LNCaP clone FGC (cell line): ENCODE data around the gene PSMB2.

ENCODE experiments used
- DNase-seq: peaks from one replicate; pipeline ENCODE4 v3.0.0-alpha.2; 2011; ENCODE audit warnings: low read depth
- H3K4me3 ChIP-seq: 2 replicates; pipeline ENCODE4 v1.5.1; 2011; ENCODE audit warnings: mild to moderate bottlenecking, low read depth, low read length, control low read depth
- TF ChIP-seq, protein P1 (sequence below): IDR thresholded peaks from 2 replicates; pipeline ENCODE4 v1.5.1; 2012; ENCODE audit warnings: mild to moderate bottlenecking; ENCODE audit not compliant: control insufficient read depth, insufficient read depth; ENCODE audit errors: extremely low read depth

Gene PSMB2

DNA sequence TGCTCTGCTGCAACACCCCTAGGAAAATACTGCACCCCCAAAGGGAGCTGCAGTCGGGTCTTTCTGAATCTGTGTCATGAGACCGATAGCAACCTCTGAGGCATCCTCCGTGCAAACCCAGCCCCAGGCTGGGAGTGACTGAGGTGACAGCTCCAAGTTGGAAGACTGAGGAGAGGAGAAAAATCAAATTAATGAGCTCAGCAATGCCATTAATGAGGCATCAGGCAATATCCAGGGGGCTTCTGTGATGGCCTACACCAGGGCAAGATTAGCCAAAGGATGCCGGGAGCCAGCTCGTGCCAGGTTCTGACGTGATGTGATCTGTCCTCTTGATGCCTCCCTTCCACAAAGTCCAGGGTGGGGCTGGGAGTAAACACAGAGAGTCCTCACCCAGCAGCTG is 30.8 kb upstream of the PSMB2 start:
- H3K4me3 ChIP-seq = no peak overlapping the region
- no peak for DNase-seq

DNA sequence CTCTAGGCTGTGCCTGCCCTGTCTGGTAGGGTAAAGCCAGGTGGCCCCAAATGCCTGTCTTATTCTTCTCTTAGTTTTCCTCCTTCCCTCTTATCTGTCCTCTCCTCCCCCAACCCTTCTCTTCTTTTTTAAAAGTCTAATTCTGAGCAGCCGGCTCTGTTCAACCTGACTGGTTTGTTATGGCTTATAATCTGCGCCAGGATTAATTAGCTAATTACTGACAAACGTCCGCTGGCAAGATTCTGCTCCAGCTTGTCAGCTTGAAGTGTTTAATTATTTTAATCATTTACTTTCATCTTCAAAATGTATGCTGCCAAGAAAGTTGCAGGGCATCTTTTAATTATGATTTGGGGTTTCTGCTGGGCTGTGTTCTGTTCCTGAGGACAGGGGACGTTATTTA is 27.2 kb upstream of the PSMB2 start:
- H3K4me3 ChIP-seq = no peak overlapping the region
- DNase-seq = no peak
- TF ChIP-seq, protein P1, sequence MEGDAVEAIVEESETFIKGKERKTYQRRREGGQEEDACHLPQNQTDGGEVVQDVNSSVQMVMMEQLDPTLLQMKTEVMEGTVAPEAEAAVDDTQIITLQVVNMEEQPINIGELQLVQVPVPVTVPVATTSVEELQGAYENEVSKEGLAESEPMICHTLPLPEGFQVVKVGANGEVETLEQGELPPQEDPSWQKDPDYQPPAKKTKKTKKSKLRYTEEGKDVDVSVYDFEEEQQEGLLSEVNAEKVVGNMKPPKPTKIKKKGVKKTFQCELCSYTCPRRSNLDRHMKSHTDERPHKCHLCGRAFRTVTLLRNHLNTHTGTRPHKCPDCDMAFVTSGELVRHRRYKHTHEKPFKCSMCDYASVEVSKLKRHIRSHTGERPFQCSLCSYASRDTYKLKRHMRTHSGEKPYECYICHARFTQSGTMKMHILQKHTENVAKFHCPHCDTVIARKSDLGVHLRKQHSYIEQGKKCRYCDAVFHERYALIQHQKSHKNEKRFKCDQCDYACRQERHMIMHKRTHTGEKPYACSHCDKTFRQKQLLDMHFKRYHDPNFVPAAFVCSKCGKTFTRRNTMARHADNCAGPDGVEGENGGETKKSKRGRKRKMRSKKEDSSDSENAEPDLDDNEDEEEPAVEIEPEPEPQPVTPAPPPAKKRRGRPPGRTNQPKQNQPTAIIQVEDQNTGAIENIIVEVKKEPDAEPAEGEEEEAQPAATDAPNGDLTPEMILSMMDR = no peak

More for the DNA sequence above, 30.8 kb upstream of the PSMB2 start:
- TF ChIP-seq, protein P1 = no peak

DNA sequence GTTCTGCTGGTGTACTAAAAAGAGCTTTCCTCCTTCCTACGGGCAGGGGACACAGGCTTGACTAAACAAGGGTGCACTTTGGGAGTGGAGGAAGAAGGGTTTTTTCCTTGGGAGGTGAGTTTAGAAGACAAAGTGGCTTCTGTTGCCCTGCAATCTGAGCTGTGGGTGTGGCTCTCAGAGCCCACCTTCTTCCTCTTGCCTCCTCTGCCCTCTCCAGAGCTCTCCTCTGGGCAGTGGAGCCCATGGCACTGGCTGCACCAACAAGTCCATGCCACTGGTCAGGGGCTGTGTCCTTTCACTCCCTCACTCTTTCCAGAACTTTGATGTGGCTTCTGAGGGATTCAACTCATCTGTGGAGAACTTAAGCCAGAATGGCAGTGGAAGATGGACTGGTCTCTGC is 25.6 kb upstream of the PSMB2 start:
- TF ChIP-seq, protein P1 = no peak
- no peak overlapping the region for H3K4me3 ChIP-seq
- DNase-seq = no peak

DNA sequence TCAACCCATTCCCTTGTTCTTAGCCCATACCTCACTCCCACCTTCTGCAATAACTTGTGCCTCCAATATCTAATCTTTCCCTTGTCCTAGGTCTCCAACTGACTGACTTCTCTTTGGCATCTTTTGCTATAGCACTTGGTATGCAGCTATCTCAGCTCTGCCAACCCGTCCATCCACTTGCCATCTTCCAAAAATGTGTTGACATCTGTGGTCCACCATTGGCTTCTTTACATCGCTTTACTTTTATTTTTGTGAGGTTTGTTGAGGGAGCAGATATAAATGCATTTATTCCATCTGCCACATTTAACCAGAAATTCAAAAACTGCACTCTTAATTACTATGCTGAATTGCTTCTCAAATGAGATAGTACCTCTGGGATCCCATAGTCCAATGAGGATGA is 24.9 kb upstream of the PSMB2 start:
- H3K4me3 ChIP-seq = no peak overlapping the region
- no peak for DNase-seq
- TF ChIP-seq, protein P1 = no peak

DNA sequence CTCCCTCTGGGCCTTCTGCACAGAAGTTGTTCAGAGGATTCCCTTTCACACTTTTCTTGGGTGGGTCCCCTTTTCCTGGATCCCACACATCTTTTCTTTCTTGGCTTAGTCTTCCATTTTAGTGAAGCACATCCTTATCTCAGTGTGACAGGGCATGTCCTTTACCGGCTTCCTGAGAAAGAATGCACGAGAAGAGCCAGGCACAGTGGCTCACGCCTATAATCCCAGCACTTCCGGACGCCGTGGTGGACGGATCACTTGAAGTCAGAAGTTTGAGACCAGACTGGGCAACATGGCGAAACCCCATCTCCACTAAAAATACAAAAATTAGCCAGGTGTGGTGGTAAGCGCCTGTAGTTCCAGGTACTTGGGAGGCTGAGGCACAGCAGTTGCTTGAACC is 22.1 kb upstream of the PSMB2 start:
- DNase-seq = no peak
- TF ChIP-seq, protein P1 = no peak
- H3K4me3 ChIP-seq = no peak overlapping the region

DNA sequence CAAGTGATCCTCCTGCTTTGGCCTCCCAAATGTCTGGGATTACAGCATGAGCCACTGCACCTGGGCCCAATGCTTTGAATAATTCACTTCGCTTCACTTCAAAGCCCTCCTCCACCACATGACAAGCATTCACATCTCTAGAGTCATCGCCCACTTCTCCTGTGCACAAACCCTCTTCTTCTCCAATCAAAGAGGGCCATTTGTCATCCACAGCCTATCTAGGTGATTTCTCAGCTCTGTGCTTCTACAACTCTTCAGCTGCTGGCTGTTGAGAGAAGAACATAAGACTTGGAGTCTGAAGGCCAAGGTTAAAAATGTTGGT is 20.1 kb upstream of the PSMB2 start:
- H3K4me3 ChIP-seq = no peak overlapping the region
- no peak for DNase-seq
- TF ChIP-seq, protein P1 = no peak

DNA sequence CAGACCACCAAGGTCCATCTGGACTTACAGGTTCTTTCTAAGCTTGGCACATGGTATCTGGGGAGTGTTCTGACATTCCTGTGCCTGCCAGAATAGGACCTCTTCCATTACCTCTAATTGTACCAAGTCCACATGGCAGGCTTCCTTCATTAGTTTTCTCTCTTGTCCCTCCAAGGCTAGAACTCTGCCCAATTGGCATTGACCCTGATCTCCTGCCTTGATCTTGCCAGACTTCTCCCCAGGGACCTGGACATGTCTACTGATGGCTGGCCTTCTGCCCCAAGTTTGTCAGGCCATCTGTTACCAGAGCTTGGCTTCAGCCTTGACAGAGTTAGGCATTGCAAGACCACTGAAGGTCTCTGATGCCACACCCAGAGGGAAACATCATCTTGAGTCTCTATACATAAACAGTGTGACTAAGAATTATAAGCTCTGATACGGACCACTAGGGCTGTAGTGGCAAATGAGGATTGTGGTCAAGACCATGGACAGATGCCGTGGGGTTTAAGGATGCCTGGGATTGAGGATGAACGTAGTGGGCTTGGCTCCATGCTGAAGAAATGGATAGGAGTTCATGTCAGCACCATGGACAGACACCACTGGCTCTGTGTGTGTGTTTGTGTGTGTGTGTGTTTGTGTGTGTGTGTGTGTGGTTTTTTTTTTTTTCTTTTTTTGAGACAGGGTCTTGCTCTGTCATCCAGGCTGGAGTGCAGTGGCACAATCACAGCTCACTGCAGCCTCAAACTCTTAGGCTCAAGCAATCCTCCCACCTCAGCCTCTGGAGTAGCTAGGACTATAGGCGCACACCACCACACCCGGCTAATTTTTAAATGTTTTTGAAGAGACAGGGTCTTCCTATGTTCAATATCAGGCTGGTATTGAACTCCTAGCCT is 19.5 kb upstream of the PSMB2 start:
- no peak overlapping the region for H3K4me3 ChIP-seq
- peak; percentile 36 for DNase-seq
- TF ChIP-seq, protein P1 = no peak
